NCI-H2029 (cell line): ENCODE results near the gene ITGAE.
"Not testable (repeated sequence)": the region's sequence is repeated elsewhere in the genome, so short reads cannot be mapped to it uniquely, and the experiment has no call there.

ENCODE experiments used
- DNase-seq: peaks from one replicate; lab custom pipeline; 2025; lab: John Stamatoyannopoulos, UW

The ITGAE gene, protein sequence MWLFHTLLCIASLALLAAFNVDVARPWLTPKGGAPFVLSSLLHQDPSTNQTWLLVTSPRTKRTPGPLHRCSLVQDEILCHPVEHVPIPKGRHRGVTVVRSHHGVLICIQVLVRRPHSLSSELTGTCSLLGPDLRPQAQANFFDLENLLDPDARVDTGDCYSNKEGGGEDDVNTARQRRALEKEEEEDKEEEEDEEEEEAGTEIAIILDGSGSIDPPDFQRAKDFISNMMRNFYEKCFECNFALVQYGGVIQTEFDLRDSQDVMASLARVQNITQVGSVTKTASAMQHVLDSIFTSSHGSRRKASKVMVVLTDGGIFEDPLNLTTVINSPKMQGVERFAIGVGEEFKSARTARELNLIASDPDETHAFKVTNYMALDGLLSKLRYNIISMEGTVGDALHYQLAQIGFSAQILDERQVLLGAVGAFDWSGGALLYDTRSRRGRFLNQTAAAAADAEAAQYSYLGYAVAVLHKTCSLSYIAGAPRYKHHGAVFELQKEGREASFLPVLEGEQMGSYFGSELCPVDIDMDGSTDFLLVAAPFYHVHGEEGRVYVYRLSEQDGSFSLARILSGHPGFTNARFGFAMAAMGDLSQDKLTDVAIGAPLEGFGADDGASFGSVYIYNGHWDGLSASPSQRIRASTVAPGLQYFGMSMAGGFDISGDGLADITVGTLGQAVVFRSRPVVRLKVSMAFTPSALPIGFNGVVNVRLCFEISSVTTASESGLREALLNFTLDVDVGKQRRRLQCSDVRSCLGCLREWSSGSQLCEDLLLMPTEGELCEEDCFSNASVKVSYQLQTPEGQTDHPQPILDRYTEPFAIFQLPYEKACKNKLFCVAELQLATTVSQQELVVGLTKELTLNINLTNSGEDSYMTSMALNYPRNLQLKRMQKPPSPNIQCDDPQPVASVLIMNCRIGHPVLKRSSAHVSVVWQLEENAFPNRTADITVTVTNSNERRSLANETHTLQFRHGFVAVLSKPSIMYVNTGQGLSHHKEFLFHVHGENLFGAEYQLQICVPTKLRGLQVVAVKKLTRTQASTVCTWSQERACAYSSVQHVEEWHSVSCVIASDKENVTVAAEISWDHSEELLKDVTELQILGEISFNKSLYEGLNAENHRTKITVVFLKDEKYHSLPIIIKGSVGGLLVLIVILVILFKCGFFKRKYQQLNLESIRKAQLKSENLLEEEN

DNA sequence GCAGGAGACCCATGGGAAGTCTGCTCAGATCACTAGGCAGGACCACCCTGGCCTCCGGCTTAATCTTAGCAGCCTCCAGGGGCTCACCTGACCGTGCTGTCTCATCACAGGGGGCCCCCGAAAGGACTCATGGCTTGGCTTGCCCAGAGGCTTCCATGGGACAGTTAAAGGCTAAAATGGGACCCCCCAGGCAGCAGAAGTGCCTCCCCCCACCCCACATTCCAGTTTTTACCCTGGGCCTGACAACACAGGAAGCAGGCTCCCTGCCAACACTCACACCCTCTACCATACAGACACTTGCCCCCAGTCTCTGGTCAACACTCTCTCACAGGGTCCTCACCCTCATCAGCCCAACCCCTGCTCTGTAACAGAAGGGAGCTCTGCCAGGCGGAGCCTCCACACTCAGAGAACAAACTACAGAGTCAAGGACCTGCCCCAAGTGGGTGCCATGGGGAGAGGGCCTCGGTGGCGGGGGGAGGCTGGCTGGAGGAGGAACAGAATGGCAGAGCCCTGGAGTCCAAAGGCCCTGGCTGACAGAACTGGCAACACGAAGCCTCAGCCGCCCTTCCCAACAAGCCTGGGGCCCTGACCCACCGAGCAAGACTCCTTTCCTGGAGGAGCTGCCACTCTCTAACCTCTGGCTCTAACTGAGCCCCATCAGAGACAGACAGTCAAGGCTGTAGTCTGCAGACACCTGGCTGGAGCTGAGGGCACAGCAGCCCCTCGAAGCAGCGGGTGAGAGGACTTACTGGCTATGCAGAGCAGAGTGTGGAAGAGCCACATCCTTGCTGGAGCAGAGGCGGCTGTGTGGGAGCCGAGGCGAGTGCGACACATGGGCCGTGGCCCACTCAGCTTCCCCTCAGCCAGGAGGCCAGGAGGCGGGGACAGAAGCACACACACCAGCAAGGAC, at the start of gene ITGAE:
TSS of gene ITGAE (minus strand) at position 827 of the 910 bp plus-strand sequence. CDS start at position 783, 44 bp downstream.
- DNase-seq: no peak

DNA sequence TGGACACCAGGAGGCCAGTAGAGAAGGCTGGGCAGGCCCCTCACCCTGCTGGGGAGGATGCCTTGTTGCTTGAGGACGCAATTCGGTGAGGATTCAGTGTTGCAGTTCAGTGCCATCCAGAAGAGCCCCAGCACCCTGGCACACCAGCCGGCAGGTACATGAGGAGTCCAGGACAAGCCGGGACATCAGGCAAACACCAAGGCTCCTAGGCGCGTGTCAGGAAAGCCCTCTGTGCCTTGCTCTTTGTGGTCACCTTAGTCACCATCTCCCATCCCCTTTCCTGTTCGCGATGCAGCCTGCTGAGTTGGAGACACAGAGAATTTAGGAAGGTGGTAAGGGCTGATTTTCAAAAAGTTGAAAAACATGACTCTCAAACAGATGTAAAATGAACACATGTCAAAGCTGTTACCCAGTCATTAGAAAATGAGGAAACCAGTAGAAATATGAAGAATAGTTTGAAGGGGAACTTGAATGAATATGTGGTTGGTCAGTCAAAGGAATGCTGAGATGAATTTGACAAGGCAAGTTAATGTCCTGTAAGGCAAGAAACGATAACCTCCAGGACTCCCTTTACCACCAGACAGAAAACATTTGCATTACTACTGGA, 47.3 kb upstream of the ITGAE start:
- DNase-seq: no peak

DNA sequence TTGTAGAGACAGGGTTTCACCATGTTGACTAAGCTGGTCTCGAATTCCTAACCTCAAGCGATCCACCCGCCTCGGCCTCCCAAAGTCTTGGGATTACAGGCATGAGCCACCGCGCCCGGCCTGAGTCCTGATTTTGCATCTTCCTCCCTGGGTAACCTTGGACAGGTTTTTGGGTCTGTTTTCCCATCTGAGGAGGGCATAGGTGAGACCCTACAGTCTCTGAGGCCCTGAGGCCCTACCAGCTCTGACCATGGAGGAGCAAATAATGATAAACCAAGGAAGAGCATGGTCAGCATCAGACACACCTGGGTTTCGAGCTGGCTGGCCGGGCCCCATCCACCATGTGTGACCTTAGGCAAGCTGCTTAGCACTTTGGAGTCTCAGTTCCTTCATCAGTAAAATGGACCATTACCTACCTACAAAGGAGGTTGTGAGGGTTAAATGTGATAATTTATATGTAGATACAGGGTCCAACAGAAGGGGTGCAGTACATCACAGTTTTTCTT, 46.2 kb upstream of the ITGAE start:
- DNase-seq: no peak

DNA sequence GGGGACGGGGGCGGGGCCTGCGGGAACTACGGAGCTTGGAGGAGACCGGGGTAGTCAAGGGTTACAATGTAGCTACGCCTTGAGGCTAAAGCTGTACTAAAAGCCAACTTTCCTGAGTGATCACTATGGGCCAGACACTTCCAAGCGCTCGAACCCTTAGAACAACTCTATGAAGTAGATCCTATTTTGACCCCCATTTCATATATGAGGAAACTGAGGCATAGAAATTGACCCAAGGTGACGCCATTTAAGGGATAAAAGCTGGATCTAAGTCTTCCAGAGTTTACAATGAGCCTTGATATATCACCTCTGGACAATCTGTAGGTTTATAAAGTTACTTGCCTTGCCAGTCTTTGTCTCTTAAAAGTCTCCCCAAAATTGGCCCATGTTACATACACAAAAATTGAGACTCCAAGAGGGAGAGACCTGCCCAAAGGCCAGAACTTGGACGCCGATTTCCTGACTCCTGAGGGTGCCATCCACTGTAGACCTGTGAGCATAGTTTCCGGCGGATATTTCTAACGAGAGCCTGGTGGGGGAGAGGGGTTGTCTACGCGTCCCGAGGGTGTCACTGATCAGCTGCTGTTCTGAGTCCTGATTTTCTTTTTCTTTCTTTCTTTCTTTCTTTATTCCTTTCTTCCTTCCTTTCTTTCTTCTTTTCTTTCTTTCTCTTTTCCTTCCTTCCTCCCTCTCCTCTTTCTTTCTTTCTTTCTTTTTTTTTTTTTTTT, 45.6 kb upstream of the ITGAE start:
- DNase-seq: no peak

DNA sequence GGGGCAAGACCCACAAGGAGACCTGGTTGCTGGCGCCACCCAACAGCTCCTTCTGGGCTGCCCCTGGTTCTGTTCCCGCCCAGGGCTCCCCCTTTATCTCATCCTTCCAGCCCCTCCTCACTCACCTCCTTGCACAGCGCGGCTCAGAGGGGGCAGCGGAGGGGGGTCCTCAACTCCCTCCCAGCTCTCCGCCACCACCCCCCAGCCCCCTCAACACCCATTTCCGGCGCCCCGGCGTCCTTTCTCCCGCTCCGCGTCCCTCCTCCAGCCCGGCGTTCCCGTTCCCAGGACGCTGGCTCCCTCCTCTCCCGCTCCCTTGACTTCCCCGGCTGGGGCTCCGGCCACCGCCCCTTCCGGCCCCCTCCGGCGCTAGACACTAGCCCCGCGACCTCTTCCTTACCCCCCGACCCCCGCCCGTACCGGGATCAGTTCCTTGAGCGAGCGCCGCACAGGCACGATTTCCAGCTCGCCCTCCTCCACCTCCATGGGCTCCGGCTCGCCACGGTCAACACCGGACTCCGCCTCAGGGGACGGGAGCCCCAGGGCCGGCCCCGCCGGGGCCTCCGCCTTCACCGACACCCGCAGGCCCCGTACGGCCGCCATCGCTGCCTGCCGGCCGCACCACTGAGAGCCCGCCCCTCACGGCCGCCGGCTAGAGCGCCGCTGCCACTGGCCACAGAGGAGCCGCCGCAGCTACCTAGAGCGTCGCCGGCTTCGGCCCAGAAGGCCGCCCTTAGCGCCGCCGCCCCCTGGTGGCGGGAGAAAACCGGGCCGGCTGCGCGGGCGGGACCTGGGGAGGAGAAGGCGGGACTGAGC, 44.8 kb upstream of the ITGAE start, which contains the start of gene NCBP3:
TSS of gene NCBP3 (minus strand) at position 626 of the 816 bp plus-strand sequence. CDS start at position 603, 23 bp downstream.
- peak; percentile 72 for DNase-seq

DNA sequence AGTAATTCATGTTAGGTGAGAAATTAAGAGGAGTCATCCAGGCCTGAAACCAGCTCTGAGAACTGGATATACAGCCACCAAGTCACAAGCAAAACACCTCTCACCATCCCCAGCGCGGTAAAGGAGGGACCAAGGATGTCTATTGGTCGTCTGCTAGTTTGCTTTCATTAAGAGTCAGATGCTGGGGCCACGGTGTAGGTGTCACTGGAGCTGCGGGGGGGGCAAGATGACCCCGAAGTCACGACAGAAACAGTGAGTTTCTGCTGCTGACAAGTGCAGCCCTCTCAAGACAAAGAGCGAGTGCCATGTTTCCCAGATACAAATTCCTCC, 44.3 kb upstream of the ITGAE start:
- no peak for DNase-seq

DNA sequence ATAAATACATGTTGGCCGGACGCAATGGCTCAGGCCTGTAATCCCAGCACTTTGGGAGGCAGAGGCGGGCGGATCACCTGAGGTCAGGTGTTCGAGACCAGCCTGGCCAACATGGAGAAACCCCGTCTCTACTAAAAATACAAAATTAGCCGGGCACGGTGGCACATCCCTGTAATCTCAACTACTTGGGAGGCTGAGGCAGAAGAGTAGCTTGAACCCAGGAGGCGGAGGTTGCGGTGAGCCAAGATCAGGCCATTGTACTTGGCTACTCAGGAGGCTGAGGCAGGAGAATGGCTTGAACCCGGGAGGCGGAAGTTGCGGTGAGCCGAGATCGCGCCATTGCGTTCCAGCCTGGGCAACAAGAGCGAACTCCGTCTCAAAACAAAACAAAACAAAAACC, 43.6 kb upstream of the ITGAE start:
- not testable (repeated sequence) for DNase-seq

DNA sequence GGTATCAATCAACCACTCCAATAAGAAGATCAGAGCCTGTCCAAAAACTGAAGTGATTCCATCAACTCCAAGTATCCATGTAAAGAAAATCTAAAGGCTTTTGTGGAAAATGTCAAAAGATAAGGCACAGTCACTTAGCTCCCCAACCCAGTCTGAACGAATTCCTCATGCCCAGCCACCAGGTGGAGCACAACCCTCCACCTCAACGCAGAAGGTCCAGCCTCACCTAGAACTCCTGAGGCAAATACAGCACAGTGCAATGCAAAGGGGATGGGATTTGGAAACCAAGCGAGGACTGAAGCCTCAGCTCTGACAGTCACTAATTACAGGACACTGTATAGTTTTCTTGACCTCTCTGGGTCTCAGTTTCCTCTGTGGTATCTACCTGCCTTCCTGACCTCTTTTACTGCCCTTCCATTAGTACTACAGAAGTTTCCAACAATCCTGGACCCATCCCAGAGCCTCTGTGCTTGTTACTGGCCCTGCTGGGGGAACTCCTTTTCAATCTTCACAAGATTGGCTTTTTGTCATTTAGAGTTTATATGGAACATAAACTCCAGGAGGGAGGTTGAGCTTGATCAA, 43.0 kb upstream of the ITGAE start:
- no peak for DNase-seq

DNA sequence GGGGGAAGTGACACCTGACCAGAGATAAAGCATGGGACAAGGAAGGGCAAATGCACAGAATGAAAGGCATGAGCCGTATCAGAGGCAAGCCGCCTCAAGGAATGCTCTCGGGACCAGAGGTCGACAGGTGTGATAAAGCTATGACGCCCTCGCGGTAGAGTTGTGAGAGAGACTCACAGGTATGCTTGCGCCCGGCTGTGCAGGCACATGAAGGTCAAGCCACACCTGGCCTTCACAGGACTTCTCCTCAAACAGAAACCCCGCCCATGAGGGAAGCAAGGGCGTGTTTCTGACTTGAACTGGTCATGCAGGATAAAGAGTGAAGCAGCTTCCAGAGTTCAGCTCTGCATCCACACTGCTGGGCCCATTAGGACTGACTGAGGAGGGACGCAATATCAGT, 37.2 kb upstream of the ITGAE start:
- no peak for DNase-seq

DNA sequence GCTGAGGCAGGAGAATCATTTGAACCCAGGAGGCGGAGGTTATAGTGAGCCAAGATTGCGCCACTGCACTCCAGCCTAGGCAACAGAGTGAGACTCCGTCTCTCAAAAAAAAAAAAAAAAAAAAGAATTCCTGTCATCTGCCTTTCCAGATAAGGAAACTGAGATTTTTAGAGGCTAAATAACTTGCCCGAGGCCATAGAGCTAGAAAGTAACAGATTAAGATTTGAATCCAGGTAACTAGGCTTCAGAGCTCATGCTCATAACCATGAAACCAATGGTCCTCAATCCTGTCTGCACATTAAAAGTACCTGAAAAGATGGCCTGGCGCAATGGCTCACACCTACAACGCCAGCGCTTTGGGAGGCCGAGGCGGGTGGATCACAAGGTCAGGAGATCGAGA, 35.6 kb upstream of the ITGAE start:
- no peak for DNase-seq

DNA sequence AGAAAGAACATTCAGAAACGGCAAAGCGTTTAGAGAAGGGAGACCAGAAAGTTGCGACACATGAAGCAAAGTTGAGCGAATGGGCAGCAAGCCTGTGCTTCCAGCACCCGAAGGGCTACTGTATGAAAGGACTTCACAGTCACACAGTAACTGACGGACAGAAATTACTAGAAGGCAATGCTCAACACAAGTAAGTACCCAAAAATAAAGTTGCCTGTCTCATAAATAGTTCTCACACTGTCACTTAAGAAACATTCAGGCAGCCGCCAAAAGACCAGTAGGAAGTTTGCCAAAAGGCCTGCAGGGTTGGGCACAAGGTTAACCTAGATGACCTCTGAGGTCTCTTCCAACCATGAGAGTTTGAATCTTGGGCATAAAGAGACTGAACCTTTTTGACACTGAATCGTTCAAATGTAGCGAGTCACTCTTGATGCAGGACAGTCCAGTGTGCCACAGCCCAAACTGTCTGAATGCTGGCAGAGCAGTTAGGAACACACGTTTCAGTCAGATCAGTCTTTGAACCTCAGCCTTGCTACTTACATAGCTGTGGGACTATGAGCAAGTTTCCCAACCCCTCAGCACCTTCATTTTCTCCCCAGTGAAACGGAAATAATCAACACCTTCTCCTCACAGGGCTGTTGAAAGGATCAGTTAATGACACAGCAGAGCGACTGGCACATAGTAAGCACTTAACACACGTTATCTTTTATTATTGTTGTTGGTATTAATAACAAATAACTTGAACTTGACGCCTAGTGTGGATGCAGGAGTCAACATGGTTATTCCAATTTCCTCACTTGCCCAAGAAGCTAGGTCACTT, 34.6 kb upstream of the ITGAE start:
- no peak for DNase-seq

DNA sequence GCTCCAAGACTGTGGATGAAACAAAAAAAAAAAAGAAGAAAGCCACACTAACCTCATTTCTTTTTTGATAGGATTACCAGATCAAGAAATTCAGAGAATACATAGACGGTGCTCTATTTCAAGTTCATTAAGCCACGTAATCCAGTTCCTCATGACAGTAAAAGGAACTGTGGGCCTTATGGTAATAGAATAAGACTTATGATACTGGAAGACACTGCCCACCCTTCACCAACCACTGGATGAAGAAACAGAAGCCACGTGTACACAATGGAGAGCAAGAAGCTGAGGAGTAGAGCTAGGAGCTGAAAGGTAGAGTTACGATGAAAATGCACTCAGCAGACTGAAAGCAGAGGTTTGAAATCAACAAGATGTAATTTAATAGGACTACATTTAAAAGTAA, 33.8 kb upstream of the ITGAE start:
- no peak for DNase-seq

DNA sequence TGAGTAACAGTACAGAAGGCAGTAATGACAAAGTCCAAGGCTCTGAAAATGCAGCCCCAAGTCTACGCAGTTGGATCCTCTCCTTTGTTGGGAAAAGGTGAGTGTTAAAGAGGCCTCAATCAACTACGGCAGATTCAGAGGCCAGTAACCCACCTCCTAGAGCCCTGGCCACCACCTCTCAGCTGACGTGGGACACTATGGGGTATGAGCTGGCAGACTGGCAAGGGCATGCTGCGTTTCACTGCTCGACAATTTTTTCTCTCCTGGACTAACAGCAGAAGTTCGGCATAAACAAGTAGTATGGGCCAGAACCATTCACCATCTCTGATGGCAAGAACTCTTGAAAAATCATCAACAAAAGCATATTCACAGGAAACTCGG, 27.9 kb upstream of the ITGAE start:
- DNase-seq: no peak

DNA sequence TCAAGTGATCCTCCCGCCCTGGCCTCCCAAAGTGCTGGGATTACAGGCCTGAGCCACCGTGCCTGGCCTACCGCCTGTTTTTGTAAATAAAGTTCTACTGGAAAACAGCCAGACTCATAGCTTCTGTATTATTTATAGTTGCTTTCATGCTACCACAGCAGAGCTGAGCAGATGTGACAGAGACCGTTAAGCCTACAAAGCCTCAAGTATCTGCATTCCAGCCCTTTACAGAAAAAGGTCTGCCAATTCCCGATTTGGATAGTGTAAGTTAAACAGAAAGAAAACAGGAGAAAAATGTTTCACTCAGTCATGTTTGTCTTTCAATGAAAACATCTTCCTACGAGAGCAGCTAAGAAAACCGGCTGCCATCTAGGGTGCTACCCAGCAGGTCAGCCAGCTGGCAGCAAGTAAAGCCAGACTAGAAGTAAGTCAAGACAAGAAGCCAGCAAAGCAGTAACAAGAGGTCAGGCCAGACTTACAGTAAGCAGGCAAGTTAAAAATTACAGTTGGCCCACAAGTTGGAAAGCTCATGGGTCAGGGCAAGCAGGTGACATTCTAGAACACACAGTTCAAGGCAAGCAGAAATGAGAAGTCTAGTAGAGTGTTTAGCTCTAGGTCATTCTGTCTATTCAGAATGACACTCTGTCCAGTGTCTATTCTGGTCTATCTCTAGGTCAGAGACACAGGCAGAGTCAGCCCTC, 27.3 kb upstream of the ITGAE start:
- no peak for DNase-seq

DNA sequence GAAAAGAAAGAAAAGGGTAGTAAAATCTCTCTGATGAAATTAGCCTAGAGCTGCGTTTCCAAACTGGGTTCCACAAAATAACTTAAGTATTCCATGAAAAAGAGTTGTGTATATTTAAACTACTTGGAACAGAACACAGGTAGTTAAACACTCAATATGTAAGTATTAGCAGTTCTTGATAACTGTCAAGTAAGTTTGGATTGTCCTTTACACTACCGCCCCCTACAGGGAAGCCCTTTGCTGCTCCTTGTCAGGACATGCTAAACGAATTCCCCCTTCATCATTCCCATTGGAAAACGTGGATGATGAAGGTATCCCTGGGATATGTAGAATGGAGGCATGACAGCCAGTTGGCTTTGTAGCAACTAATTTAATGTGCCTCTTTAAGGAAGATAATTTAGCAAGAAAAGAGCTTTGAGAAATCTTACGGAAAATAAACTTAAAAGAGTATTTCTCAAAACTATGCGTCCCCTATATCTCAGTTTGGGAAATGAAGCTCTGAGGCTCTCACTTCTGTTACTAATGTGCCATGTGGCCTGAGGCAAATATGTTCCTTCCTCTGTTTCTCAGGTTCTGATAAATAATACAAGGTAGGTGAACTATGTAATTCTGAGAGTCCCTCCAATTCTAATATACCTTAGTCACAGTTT, 26.3 kb upstream of the ITGAE start:
- DNase-seq: peak; percentile 0

DNA sequence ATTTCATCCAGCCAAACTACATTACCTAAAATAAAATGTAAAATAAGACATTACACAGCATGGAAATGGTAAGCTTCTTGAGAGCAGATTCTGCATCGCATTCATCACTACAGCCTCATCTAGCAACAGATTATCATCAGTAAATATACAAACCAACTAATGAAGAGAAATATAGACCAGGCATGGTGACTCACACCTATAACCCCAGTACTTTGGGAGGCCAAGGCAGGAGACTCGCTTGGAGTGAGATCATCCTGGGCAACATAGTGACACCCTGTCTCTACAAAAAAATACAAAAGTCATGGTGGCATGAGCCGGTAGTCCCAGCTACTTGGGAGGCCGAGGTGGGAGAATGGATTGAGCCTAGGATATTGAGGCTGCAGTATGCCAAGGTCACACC, 25.2 kb upstream of the ITGAE start:
- no peak for DNase-seq

DNA sequence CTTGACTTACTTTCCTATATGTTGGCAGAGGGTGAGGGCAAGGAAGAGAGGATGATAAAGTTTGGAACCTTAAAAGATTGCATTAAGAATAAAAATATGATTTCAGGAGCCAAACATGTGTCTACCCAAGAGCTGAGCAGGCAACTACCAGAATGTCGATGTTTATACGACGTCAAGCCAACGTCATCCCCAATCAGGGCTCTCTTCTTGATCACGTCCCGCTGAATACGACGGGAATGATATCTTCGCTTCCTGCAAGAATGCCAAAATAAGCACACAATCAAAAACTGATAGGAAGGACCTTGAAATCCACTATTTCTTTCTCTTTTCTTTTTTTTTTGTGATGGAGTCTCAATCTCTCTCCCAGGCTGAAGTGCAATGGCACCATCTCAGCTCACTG, 20.1 kb upstream of the ITGAE start:
- no peak for DNase-seq
